ENCODE results near the gene FNDC3A.

GRCh38 chr13:49000247-49000646 is 24.5 kb downstream of the FNDC3A start:
- no peak for TF ChIP-seq POLR2A (IDR thresholded peaks at IDR 0.05)
- TF ChIP-seq CTCF (IDR thresholded peaks at IDR 0.05): no peak

All from thyroid gland (tissue), 4 donors.